DMS79 (cell line): ENCODE data around the gene NKD1.

Source experiments
- DNase-seq: peaks from one replicate; lab custom pipeline; 2025; lab: John Stamatoyannopoulos, UW

The NKD1 gene

DNA sequence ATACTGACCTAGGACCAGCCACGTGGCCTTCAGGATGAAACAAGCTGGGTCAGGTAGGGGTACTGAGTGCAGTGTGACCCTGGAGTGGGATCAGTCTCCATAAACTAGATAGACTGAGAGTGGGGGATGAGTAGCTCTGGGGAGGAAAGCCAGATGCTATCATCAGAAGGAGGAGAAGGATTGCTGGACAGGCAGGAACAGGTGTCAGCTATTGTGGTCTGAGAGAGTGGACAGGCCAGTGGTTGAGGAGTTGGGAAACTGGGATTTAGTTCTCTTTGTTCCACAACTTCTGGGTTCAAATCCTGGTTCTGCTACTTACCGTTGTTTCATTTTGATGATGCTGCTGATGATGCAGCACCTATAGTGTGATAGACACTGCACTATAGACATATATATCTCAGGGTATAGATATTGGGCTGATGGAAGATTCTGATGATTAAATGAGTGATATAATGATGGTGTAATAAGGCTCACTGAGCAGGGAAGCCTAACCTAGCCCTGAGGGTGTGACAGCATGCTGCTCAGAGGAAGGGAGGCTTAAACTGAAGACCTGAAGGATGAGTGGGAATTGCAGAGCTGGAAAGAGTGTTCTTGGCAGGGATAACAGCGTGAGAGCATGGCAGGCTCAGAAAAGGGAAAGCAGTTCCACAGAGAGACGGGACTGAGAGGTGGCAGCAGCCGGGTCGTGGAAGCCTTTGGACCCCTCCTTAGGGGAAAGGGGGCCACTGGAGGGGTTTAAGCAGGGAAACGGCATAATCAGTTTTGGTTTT, 66.9 kb downstream of the NKD1 start:
- no peak for DNase-seq

DNA sequence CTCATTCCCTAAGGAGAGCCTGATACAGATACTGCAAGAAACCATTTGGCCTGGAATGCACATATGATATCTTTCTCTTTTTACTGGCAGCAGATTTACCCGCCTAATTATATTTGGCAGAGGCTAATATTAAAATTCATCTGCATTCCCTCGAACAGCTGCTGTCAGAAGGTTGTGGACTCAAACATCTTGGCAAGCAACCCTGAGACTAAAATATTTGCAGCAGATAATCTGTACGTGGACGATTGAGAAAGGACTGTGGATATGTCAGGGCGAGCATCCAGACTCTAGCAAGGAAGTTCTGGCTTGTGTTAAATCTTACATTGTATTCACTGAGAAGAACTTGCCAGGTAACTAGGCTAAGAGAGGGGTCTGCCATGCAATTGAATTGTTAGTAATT, 67.7 kb downstream of the NKD1 start:
- DNase-seq, result no peak

DNA sequence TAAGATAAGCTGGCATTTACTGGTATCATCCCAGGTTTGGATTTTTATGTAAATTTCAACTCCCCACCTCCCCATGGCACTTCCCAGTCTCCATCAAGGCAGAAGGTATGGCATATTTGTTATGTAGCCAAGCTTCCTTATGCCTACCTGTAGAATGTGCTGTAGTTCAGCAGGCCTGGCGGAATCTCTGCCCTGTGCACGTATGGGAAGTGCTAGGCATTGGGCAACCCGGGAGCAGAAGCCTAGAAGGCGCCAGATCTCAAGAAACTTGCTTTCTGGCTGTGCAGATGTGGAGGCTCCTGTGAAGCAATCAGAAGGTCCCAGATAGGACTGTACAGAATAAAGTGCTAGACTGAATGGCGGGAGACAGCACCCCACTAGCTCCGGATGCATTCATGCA, 68.2 kb downstream of the NKD1 start:
- no peak for DNase-seq

DNA sequence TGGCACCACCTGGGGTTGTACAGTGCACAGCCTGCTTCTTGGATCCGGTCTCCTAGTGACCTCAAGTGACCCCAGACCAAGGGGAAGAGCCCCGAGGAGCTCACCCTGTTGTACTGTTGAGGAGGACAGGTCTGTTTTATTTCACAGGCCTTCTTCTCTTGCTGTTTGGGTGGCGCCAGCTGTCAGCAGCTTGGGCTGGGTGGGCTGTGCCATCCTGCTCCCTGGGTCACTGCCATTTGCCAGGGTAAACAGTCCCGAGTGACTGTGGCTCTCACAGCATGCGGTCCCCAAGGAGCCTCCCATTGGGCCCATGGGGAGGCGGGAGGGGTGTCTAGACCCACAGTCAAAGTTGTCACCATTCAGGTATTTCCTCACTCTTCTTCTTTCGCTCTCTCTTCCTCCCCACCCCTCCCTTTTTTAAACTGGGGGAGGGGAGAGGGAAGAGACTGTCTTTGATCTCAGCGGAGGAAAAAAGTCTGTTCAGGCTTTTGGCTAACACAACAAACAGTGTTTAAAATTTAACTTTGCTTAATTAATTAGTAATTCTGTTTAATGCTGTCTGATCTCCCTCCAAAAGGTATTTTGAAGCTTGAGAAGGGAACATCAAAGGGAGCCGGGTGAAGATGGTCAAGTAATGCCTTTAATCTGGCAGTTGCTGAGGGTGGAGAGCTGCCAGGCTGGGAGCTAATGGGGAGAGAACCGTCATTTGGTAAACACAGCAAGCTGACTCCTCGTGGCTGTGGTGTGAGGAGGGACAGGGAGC, 68.9 kb downstream of the NKD1 start:
- DNase-seq, result no peak

DNA sequence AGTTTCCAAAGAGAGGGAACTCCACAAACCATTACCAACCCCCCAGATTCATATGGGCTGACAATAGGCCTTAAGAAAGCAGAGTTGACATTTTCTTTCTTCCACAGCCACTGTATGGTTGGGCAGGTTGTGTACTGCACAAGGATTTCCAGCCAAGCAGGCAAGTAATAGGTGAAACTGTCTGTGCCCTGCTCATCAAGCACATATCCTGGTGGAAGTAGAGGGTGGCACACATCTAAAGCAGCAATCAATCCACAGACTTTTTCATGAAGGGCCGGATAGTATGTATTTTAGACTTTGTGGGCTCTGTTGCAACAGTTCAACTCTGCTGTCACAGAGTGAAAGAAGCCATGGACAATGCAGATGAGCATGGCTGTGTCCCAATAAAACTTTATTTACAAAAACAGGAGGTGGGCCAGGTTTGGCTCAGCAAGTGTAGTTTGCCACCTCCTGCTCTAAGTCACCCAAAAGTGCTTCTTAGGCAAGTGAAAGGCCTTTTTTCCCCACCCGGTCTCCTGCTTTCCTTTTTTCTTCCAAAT, 69.5 kb downstream of the NKD1 start:
- no peak for DNase-seq

DNA sequence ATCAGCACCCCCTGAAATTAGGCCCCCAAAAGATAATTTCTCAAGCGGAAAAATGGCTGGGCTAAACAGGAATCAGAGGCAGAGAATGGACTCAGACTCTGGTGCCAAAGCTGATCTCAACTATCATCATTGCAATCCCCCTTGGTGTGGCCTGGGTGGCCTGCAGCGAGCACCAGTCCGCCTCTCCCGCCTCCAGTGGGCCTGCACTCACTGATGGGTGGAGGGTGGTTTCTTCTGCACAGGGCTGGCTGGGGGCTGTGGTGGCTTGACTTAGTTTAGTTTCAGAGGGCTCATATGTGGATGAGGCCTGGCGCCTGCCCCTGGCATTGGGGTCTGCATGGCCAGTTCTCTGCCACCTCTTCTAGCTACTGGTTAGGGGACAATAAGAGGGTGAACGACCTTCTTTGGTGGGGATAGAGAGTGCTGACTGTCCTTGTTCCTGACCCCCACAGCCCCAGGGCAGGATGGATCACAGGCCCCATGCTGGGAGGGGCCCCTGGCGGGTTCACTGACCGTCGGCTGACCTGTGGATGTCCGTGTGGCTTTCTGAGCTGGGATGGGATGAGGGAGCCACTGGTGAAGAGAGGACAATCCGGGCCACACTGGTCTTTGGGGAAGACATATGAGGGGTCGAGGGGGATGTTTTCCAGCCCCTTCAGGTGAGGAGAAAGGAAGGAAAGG, 70.2 kb downstream of the NKD1 start:
- no peak for DNase-seq

DNA sequence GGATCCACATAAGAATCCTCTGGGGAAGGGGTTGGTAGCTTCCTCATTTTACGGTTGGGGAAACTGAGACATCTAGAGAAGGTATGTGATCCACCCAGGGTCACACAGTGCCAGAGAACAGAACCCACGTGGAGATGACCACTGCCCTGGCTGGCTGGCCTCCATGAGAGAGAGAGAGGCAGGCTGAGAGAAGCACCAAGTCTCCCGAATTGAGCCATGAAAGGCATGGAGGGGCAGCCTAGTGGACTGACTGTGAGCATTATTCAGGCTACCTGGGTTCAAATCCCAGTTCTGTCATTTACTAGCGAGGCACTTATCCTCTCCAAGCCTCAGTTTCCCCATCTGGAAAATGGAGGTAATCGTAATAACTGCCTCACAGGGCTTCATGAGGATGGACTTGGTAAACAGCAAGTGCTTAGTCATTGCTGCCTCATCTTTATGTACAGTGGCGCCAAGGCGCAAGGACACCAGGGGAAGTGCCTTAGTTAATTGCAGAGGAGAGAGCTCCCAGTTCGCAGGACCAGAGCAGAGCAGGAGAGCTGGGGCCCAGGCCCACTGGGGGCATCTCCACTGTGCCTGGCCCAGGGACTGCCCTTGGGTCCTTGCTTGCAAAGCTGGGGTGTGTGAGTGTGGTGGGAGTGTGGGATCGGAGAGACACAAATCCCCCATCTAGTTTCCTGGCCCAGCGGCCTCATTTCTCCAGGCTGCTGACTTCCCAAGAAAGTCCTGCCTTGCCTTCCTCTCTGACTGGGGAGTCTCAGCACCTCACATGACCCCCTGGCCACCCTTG, 71.7 kb downstream of the NKD1 start:
- DNase-seq, result no peak

DNA sequence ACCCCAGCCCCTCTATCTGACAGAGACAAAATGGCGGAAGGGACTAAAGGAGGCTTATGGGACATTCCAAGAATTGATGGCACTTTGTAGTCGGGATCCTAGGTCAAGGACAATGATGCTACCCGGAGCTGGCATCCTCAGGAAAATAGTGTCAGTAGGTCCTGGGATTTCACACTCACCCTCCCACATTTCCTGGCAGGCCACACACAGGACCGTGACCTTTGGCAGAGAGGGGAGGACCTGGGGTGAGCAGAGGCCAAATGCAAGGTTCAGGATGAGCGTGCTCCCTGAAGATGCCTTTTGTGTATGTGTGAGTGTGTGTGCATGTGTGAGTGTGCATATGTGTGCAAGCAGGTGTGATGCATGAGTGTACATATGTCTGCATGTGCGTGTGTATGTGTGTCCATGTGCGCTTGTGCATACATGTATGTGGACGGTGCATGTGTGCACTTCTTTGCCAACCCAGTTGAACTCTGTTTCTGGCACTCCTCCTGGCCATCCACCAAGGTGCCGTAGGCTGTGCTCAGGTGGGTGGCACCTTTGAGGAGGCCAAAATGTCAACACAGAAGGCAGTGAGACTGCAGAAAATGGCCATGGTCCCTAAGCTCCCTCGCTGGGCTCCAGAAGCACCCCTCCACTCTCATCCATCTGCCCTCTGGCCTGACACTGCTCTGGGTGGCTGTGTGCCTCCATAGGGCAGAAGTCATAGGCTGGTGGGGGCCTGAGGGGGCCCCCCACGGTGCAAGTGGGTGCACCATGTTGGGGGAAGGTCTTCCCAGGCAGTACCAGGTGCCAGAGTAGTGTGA, 72.7 kb downstream of the NKD1 start:
- no peak for DNase-seq

DNA sequence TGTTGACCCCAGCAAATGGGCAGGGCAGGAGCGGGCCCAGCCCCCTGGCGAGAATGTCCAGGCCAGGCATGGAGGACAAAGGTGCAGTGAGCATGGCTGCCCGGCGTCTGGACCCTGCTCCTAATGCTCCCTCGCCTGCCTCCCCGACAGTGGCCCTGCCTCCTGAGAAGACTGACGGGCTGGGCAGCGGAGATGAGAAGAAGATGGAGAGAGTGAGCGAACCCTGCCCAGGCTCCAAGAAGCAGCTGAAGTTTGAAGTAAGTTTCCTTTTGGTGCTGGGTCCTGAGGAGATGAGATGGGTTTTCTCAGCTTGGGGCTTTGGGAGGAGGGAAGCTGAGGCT, 73.2 kb downstream of the NKD1 start:
- DNase-seq, result no peak

DNA sequence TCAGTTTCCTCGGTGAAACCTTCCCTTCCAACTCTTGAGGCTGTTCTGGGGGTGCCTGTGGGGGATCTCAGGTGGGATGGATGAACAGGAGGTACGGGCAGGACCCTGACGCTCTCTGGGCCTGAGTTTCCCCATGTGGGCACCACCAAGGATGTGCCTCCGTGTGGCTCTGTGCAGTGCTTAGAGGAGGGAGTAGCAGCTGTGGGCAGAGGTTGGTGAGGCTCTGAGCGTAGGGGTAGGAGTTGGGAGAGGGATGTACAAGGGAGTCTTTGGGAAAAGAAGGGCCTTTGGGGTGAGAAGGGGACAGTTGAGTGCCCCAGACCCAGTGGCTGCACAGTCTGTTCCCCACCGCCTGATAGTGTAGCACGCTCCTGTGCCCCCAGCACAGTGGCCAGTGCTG, 73.8 kb downstream of the NKD1 start:
- no peak for DNase-seq

DNA sequence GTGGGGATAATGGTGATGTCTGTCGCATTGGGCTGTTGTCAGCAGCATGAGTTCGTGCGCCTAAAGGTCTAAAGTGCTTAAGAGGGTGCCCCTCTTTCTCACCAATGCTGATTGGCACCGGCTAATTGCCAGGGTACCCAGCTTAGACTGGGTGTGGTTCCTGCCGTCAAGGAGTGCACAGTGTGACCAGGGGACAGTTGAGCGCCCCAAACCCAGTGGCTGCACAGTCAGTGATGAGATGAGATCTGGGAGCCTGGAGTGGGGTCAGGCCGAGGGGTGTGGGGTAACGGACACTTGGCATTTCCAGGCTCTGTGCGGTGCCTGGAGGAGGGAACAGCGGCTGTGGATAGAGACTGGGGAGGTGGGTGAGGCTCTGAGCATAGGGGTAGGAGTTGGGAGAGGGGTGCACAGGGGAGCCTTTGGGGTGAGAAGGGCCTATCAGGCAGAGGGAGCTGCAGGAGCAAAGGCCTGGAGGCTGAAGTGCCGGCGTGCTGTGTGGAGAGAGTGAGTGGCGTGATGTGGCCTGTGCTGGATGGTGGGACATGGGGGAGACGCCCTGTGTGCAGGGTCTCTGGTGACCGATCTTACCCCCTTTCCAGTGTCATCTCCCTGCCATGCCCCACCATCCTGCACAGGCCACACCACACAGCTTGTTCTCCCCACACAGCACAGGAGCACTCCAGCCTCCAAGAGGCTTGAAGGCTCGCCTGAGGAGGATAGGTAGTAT, 74.6 kb downstream of the NKD1 start:
- DNase-seq, result no peak

DNA sequence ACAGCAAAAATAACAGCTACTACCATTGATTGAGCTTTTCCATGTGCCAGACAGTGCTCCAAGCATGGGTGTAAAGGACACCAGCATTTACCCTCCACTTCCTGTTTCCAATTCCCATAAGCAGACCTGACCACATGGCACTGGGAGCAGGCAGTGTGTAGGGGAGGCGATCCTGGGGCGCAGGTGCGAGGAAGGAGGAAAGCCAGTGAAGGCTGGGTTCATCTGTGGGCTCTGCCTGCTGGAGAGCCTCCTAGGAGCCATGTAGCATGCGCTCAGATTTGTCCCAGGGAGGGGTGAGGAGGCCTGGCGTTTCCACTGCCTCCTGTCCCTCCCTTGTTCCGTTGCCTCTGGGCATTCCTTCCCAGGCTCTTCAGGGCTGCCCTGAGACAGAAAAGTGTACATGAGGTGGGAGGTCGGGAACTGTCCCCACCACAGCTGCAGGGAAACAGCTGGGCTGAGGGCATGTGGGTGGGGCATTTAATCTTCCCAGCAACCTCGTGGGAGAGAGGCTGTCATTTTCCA, 76.3 kb downstream of the NKD1 start:
- DNase-seq, result no peak

DNA sequence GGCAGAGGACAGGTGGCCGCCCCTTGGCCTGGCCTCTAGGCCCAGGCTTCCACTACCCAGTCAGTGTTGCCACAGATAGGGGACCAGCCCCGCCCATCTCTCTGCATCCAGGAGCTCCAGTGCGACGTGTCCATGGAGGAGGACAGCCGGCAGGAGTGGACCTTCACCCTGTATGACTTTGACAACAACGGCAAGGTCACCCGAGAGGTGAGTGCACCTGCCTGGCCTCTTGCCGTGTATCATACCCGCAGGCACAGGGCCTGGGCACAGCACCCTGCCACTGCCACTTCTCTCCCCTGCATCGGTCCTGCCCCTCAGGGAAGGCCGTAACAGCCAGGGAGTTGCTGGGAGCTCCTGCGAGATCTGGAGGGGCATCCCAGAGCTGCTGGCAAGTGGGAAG, 77.2 kb downstream of the NKD1 start:
- DNase-seq, result no peak

DNA sequence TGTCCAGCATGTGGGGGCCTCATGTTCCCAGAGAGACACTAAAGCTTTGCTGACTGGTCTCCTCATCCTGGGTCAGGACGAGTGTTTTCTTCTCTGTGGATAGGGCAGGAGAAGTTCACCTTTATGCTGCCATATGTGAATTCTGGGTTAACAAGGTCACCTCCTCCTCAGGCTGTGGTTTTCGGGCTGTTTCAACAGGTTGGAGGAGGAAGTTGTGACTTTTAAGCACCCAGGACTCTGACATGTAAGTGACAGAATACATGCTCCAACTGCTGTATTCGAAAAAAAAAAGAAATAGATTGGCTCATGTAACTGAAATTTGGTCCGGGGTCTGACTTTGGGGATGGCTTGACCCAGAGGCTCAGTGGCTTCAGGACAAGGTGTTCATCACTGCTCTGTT, 78.7 kb downstream of the NKD1 start:
- no peak for DNase-seq

DNA sequence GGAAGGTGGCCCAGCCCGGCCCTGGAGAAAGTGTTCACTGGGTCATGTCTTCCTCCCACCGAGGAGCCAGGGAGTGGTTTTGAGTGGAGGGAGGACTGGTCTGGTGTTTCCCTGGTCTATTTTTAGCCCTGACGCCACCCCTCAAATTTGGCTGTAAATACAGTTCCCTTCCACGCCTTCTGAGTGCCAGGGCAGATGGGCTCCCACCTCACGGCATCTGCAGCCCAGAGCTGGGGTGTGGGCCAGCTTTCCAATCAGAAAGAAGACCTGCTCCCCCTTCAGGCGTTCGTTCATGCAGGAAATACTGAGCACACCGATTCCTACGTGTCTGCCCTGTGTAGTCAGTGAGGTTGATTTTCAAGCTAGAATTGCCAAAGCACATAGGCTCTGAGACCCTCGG, 79.2 kb downstream of the NKD1 start:
- DNase-seq, result no peak

DNA sequence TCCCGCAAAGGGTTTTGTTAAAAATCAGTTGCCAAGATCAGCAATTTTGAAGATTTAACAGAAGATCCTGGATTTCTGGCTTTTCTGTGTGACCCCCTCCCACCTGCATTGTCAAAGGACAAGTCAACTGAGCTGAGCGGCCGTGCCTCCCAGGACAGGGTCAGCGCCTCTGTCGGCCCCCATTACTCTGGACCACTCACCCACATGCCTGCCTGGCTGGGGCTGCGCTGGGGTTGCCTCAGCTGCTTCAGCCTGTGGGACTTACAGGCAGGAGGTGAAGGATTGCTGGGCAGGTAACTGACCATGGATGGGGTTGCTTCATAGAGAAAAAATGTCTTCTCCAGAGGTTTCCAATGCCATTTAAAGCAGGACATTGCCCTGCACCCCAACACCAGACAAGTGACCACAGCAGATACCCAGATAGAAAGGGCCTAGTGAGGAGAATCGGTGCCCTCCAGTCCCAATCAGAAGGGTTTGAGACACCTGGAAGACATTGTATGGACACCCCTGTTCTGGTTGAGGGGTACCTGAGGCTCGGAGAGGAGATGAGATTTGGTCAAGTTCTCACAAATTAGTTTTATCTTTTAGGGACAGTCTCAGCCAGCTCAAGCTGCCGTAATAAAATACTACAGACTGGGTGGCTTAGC, 80.1 kb downstream of the NKD1 start:
- no peak for DNase-seq

DNA sequence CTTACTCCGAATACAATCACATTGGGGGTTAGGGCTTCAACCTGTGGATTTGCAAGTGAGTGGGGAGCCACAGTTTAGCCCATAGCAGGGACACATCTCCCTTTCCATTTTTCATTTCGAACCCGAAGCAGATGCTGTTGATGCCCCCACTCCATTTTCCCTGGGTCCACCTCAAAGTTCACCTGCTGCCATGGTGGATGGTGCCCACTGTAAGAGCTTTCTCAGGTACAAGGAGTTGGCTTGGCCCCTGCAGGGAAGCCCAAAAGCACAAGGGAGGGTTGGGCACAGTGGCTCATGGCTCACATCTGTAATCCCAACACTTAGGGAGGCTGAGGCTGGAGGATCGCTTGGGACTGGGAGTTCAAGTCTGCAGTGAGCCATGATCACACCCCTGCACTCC, 81.1 kb downstream of the NKD1 start:
- no peak for DNase-seq

DNA sequence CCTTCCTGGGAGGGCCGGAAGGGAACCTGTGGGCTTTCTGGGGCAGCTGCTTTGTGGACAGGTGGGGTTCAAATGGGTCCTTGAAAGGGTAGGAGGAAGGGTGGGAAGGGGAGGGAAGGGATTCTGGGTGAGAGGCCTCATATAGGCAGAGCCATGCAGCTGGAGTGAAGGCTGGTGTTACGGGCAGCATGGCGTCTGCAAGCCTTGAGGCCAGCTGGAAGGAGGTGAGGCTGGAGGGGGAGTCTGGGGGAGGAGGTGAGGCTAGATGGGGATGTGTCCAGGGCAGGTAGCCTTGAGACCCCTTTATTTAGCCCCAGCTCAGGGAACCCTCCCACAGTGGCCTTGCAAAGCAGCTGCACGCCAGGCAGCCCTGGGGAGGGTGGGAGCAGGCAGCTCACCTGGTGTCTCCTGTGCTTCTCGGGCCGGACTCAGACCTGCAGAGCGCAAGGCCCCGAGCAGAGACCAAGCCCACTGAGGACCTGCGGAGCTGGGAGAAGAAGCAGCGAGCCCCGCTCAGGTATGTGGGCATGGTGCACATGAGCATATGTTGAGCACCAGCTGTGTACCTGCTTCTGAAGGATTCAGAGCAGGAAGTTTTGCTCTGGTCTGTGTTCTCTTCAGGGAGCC, 82.3 kb downstream of the NKD1 start:
- no peak for DNase-seq

DNA sequence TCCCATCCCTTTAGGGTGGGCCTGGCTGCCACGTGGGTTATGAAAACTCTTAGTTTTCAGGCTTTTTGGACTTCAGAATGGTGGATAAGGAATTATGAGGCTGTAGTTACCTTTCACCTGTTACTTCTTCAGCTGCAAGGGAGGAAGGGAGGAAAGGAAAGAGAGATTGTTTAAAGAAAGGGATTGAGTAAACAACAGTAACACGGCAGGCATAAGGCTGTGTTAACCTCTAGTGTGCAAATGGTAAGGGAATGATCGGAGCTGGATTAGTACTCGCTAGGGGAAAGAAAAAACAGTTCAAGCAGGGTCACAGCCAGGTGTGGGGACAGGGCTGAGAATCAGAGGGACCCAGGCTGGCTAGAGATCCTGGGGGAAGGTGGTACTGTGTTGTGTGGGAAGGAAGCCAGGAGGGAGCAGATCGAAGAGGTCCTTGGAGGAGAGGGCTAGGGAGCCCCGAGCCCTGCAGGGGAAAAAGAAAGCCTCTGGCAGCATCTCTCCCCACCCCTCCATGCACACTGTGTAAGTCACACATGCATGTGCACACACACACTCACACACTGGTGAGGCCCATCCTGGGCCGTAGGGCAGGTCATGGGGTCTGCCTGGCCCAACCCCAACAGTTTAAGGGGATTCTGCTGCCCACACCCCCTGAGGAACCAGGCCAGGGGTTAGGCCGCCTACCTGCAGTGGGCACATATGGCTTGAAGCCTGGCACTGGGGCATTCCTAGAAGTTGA, 83.2 kb downstream of the NKD1 start:
- DNase-seq, result no peak
